WERI-Rb-1 (cell line): ENCODE results near the gene ARHGAP20.

Experiments
- DNase-seq: peaks from one replicate; pipeline ENCODE4 v3.0.0-alpha.2; 2020
- H3K27ac ChIP-seq: fragments of 250-450 bp; sonication (Bioruptor Pico); 2 replicates; pipeline ENCODE4 v1.5.1; 2020; ENCODE audit warnings: mild to moderate bottlenecking, moderate library complexity
- H3K27me3 ChIP-seq: fragments of 250-450 bp; sonication (Bioruptor Pico); 2 replicates; pipeline ENCODE4 v1.5.1; 2021; ENCODE audit warnings: mild to moderate bottlenecking, low read depth, moderate library complexity; ENCODE audit not compliant: insufficient read depth, severe bottlenecking
- H3K36me3 ChIP-seq: fragments of 250-450 bp; sonication (Bioruptor Pico); 2 replicates; pipeline ENCODE4 v1.5.1; 2020; ENCODE audit warnings: mild to moderate bottlenecking, moderate library complexity
- H3K4me3 ChIP-seq: 2 replicates; pipeline ENCODE4 v1.5.1; 2011; ENCODE audit warnings: low read depth, mild to moderate bottlenecking, control low read depth, low read length
- H3K9me3 ChIP-seq: fragments of 250-450 bp; sonication (Bioruptor Pico); 2 replicates; pipeline ENCODE4 v1.5.1; 2021; ENCODE audit warnings: mild to moderate bottlenecking, moderate library complexity; ENCODE audit not compliant: severe bottlenecking
- TF ChIP-seq, protein P1 (sequence below): IDR thresholded peaks from 2 replicates; pipeline ENCODE4 v1.5.1; 2011; ENCODE audit warnings: low read depth, mild to moderate bottlenecking, control low read depth, inconsistent platforms, low read length

ARHGAP20 gene

DNA sequence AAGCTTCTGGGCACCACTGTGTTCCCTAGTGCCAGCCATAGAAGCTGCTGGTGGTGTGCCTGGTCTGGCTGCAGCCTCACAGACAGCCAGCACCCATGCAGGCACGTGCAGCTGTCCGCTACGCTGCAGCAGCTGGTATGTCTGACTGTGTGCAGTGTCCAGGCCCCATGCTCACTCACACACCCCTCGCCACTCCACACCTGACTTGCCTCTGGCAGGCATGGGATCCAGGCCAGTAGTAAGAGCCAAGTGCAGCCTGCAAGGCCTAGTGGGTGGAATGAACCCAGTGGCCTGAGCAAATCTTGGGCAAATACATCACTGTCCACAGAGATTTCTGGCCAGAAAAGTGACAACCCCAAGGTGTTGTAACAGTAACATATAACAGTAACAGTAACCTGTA lies 111.9 kb downstream of the ARHGAP20 start:
- Histone ChIP-seq H3K36me3 (no peaks in the 10 kb centered on the region), H3K9me3 (peaks cover 4% of the 10 kb centered on the region), H3K27ac (no peak overlapping the region), H3K4me3 (no peak overlapping the region), H3K27me3 (no peaks in the 10 kb centered on the region)
- no peak for DNase-seq
- TF ChIP-seq, protein P1, sequence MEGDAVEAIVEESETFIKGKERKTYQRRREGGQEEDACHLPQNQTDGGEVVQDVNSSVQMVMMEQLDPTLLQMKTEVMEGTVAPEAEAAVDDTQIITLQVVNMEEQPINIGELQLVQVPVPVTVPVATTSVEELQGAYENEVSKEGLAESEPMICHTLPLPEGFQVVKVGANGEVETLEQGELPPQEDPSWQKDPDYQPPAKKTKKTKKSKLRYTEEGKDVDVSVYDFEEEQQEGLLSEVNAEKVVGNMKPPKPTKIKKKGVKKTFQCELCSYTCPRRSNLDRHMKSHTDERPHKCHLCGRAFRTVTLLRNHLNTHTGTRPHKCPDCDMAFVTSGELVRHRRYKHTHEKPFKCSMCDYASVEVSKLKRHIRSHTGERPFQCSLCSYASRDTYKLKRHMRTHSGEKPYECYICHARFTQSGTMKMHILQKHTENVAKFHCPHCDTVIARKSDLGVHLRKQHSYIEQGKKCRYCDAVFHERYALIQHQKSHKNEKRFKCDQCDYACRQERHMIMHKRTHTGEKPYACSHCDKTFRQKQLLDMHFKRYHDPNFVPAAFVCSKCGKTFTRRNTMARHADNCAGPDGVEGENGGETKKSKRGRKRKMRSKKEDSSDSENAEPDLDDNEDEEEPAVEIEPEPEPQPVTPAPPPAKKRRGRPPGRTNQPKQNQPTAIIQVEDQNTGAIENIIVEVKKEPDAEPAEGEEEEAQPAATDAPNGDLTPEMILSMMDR = no peak

DNA sequence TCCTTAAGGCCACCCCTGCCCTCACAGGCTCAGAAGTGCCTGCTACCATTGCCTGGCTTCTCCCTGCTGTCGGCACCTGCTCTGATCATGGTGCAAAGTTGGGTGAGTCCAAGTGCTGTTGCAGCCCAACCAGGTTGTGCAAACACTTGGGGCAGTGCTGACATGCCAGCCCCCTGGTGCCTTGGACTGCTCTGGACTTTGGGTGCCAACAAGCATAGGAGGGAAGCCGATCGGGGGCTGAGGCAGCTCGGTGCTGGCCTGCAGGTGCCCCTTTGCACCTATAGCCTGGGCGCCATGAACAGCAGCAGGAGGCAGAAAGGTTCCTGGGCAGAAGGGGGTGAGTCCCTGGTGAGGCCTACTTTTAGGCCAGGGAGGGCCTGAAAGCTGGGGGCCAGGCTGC lies 113.0 kb downstream of the ARHGAP20 start:
- TF ChIP-seq, protein P1 = no peak
- no peak for DNase-seq

DNA sequence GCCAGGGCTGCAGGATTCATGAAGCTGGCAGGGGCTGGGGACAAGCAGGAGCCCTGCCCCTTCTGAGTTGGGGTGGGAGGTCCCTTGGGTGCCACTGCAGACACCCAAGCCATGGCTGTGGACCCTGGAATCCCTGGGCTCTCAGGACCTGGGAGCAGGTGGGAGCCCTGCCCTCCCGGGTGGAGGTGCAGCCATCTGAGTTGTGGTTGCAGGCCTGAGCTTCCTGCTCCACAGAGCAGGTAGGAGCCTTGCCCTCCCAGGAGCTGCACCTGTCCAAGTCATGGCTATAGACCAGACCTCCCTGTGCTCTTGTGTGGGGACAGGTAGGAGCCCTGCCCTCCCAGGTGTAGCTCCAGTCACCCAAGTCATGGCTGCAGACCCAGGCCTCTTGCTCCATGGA lies 113.5 kb downstream of the ARHGAP20 start:
- Histone ChIP-seq H3K27ac (no peak overlapping the region), H3K4me3 (no peak overlapping the region), H3K9me3 (peaks cover 4% of the 10 kb centered on the region), H3K36me3 (no peaks in the 10 kb centered on the region), H3K27me3 (no peaks in the 10 kb centered on the region)
- TF ChIP-seq, protein P1 = no peak
- DNase-seq = no peak

More for the DNA sequence above, 113.0 kb downstream of the ARHGAP20 start:
- Histone ChIP-seq H3K36me3 (no peaks in the 10 kb centered on the region), H3K27ac (no peak overlapping the region), H3K27me3 (no peaks in the 10 kb centered on the region), H3K4me3 (no peak overlapping the region), H3K9me3 (peaks cover 4% of the 10 kb centered on the region)

DNA sequence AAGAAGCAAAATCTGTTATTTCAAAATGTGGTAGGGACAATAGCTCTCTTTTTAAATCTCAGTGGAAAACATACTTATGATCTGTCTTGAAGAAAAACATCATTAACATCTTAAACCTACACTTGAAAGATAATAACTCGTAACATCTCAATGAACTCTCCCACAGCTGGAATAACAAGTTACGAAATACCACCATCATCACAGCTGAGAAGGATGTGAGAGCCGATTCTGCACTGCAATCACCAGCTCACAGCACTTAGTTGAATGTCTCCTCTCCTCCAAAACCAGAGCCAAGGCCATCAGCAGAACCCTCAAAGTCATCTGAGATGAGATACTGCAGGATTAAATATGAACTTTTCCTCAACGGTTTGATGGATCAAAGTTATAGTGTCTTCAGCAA lies 124.3 kb downstream of the ARHGAP20 start:
- TF ChIP-seq, protein P1 = no peak
- Histone ChIP-seq H3K9me3 (no peaks in the 10 kb centered on the region), H3K27ac (no peak overlapping the region), H3K4me3 (no peak overlapping the region), H3K36me3 (peaks cover 8% of the 10 kb centered on the region; the same call in 1 of the 2 replicates), H3K27me3 (no peaks in the 10 kb centered on the region)
- no peak for DNase-seq

DNA sequence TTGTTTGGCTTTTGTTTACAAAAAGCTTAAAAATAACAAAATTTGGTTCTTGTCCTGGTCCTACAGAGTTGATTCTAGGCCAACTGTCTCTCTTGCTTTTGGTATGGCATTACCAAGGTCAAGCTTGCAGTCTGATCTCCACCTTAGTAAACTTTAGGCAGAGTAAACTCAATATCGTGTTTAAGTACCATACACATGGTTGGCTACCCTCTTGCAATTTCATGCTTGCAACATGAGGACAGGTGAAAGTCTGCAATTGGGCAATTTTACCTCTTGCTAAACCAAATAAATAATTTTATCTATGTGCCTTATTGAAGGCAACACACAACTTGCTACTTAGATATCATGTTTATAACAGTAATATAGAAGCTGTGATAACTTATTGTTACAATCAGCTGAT lies 125.1 kb downstream of the ARHGAP20 start:
- H3K4me3 ChIP-seq = no peak overlapping the region
- no peak overlapping the region for H3K27ac ChIP-seq
- no peaks in the 10 kb centered on the region for H3K9me3 ChIP-seq
- no peak for DNase-seq
- H3K36me3 ChIP-seq = peaks cover 8% of the 10 kb centered on the region; the same call in 1 of the 2 replicates
- no peaks in the 10 kb centered on the region for H3K27me3 ChIP-seq
- TF ChIP-seq, protein P1 = no peak

DNA sequence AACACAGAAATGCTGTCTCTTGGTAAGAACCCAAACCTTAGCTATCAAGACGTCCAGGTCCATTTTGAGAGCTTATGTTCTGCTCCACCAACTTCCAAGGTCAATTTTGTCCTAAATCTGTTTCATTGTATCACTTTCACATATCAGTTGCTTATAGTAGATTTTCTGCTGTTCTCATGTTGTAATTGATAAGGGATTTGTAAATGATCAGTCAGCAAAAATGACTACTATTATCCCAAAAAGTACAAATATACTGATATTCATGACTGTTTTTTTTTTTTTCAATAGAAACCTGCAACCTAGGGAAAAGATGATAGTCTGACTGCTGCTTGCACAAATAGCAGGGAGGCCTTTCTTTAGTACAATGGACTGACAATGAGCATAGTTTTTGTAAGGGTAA lies 128.1 kb downstream of the ARHGAP20 start:
- TF ChIP-seq, protein P1 = no peak
- Histone ChIP-seq H3K27me3 (no peaks in the 10 kb centered on the region), H3K4me3 (no peak overlapping the region), H3K36me3 (no peaks in the 10 kb centered on the region), H3K27ac (no peak overlapping the region), H3K9me3 (no peaks in the 10 kb centered on the region)
- no peak for DNase-seq
